A673 (cell line): Measurements from ENCODE around the gene CCDC78. TPM values are rescaled to one million over a fixed set of nuclear protein-coding genes. Genes with fewer than 3 reads are reported as not detected.

ENCODE experiments used
- BruUV-seq: library from RNA; stranded (reverse); fragments of 400-500 nt; replicated peaks from 2 replicates; lab custom pipeline; 2021; lab: Mats Ljungman, UMichigan
- CTCF ChIA-PET: fragments of 300-600 bp; sonication (Branson Sonifier 250); formaldehyde crosslinking; loops from one replicate; lab custom pipeline; 2022; ENCODE audit warnings: antibody characterized with exemption; lab: Charles Lee
- POLR2A ChIA-PET: fragments of 300-600 bp; sonication (Branson Sonifier 250); formaldehyde crosslinking; loops from one replicate; lab custom pipeline; 2022; ENCODE audit warnings: antibody characterized with exemption; ENCODE audit not compliant: low non-redundant PET; lab: Charles Lee
- DNase-seq: peaks from one replicate; pipeline ENCODE4 v3.0.0-alpha.2; 2015; ENCODE audit warnings: low spot score
- H3K27ac ChIP-seq: fragments of 200-600 bp; sonication (generic); 2 replicates; pipeline ENCODE4 v1.5.1; 2016; ENCODE audit warnings: mixed run types, low read depth, mild to moderate bottlenecking, mixed read lengths, antibody characterized with exemption, low read length; ENCODE audit not compliant: poor library complexity, severe bottlenecking
- H3K27me3 ChIP-seq: fragments of 200-600 bp; sonication (generic); replicated peaks from 2 replicates; pipeline ENCODE4 v1.6.1; 2017; ENCODE audit warnings: mixed run types, low read depth, mild to moderate bottlenecking, mixed read lengths, antibody characterized with exemption, low read length; ENCODE audit not compliant: insufficient read depth, poor library complexity
- H3K36me3 ChIP-seq: fragments of 200-600 bp; sonication (generic); 2 replicates; pipeline ENCODE4 v1.6.1; 2016; ENCODE audit warnings: mixed run types, mild to moderate bottlenecking, mixed read lengths, antibody characterized with exemption, low read length; ENCODE audit not compliant: insufficient read depth, poor library complexity, severe bottlenecking
- H3K4me1 ChIP-seq: fragments of 200-600 bp; sonication (generic); 2 replicates; pipeline ENCODE4 v1.6.1; 2017; ENCODE audit warnings: mixed run types, mild to moderate bottlenecking, mixed read lengths, antibody characterized with exemption, low read length; ENCODE audit not compliant: insufficient read depth, poor library complexity, severe bottlenecking
- H3K4me3 ChIP-seq: fragments of 200-600 bp; sonication (generic); 2 replicates; pipeline ENCODE4 v1.5.1; 2016; ENCODE audit warnings: low read depth, mixed run types, mild to moderate bottlenecking, mixed read lengths, low read length; ENCODE audit not compliant: poor library complexity, severe bottlenecking
- H3K9me3 ChIP-seq: fragments of 200-600 bp; sonication (generic); 2 replicates; pipeline ENCODE4 v1.6.1; 2016; ENCODE audit warnings: mixed run types, low read depth, mild to moderate bottlenecking, mixed read lengths, antibody characterized with exemption, low read length; ENCODE audit not compliant: poor library complexity, severe bottlenecking
- EZH2 ChIP-seq: fragments of 200-600 bp; sonication (generic); IDR thresholded peaks from 2 replicates; pipeline ENCODE4 v1.6.1; 2017; ENCODE audit warnings: borderline replicate concordance, low read depth, mild to moderate bottlenecking, mixed read lengths, antibody characterized with exemption, low read length; ENCODE audit not compliant: poor library complexity, severe bottlenecking
- intact Hi-C: fragments of 100-400 bp; cut with micrococcal nuclease; formaldehyde crosslinking; loops from one replicate; pipeline ENCODE4 v1.10.0; 2022; ENCODE audit not compliant: unreplicated experiment
- total RNA-seq: library from RNA; stranded (reverse); gene quantifications from 2 replicates; pipeline ENCODE4 v1.2.3, GENCODE V29; 2021
- TF ChIP-seq, protein P1 (sequence below): fragments of 300-800, 200-600 bp; sonication (generic); conservative IDR thresholded peaks from 2 replicates; pipeline ENCODE4 v1.5.1; 2017; ENCODE audit warnings: low read depth, mild to moderate bottlenecking, antibody characterized with exemption, low read length, moderate library complexity, mixed read lengths

The CCDC78 gene
- total RNA-seq, 1 experiment from 2014 or later: 0.28 TPM

DNA sequence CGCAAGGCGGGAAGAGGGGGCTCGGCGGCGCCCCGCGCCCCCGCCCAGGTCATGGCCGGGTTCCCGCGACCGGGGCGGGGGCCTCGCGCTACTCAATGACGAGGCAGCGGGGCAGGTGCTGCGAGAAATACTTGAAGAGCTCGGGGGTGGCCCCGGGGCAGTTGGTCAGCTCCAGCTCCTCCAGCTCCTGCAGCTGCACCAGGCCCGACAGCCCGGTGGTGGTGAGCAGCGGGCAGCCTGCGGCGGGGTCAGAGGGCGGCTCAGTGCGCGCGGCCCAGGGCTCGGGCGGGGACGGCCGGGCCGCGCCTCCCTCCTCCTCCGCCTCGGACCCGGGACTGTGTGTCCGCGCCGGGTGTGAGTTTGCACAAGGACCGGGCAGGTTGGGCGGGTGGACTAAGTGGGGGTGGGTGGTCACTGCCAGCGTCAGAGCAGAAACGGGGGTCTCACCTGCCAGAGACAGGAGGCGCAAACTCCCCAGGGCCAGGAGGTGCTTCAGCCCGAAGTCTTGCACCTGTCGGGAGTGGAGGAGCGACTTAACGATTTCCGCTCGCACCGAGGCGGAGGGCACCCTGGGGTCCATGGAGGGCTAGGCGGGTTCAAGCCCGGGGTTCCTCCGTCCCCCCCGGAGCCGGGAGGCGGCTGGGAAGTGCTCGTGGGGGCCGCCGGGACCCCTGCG lies 31.9 kb downstream of the CCDC78 start:
- ChIA-PET CTCF (interaction anchor here (1.4 kb wide), 1 partner anchor 18 kb away, joined by 3 read pairs; no protein-coding TSS in a partner anchor), POLR2A (no interaction called here)
- intact Hi-C loops: no loop called here
- Histone ChIP-seq H3K27ac (no peak overlapping the region), H3K4me1 (peaks cover 16% of the 10 kb centered on the region), H3K36me3 (no peaks in the 10 kb centered on the region), H3K27me3 (peaks cover 44% of the 10 kb centered on the region), H3K9me3 (no peaks in the 10 kb centered on the region), H3K4me3 (peak overlapping the region; percentile 35)
- DNase-seq: no peak
- TF ChIP-seq, protein P1, sequence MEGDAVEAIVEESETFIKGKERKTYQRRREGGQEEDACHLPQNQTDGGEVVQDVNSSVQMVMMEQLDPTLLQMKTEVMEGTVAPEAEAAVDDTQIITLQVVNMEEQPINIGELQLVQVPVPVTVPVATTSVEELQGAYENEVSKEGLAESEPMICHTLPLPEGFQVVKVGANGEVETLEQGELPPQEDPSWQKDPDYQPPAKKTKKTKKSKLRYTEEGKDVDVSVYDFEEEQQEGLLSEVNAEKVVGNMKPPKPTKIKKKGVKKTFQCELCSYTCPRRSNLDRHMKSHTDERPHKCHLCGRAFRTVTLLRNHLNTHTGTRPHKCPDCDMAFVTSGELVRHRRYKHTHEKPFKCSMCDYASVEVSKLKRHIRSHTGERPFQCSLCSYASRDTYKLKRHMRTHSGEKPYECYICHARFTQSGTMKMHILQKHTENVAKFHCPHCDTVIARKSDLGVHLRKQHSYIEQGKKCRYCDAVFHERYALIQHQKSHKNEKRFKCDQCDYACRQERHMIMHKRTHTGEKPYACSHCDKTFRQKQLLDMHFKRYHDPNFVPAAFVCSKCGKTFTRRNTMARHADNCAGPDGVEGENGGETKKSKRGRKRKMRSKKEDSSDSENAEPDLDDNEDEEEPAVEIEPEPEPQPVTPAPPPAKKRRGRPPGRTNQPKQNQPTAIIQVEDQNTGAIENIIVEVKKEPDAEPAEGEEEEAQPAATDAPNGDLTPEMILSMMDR: no peak
- peak; percentile 70 for TF ChIP-seq EZH2
- BruUV-seq: no TSS peak

DNA sequence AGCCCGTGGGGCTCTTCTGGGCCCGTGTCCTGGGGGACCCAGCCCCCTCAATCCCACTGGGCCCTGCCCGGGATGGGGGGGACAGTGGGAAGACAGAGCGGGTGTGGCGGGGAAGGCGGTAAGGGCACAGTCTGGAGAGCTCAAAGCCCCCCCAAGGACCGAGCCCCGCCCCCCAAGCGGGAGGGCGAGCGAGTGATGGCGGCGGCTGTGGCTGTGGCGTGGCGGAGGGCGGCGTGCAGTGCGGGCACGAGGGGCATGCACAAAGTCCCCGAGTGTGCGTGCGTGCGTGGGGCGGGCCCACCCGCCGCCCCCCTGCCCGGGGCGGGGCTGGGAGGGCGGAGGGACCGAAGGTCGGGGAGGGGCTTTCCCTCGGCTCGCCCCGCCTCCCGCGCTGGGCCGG lies 32.5 kb downstream of the CCDC78 start:
- CTCF ChIA-PET: interaction anchor here (1.4 kb wide), 1 partner anchor 19 kb away, joined by 3 read pairs; no protein-coding TSS in a partner anchor
- H3K27ac ChIP-seq: no peak overlapping the region
- intact Hi-C loops: no loop called here
- H3K4me1 ChIP-seq: peaks cover 22% of the 10 kb centered on the region
- TF ChIP-seq EZH2: no peak
- TF ChIP-seq, protein P1: no peak
- DNase-seq: peak; percentile 63
- H3K36me3 ChIP-seq: no peaks in the 10 kb centered on the region
- H3K4me3 ChIP-seq: peak overlapping the region; percentile 35
- POLR2A ChIA-PET: no interaction called here
- H3K27me3 ChIP-seq: peaks cover 40% of the 10 kb centered on the region
- no peaks in the 10 kb centered on the region for H3K9me3 ChIP-seq
- no TSS peak for BruUV-seq

DNA sequence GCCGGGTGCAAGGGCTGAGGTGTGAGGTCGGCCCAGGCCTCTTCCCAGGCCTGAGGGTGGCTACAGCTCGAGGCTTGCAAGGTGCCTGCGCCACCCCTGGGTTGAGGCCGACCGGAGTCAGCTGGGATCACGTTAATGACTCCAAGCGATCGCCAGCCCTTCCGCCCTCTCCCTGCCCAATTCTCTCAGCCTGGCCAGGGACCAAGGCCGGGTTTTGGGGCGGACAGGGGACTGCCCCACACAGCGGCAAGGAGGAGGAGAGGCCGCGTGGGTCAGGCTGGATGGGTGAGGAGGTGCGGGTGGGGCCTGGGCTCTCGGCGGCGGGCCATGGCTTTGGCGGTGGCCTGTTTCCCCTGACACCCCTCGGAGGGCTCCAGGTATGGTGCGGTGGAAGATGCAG lies 32.9 kb downstream of the CCDC78 start:
- H3K27me3 ChIP-seq: peaks cover 38% of the 10 kb centered on the region

More for the DNA sequence above, 32.9 kb downstream of the CCDC78 start:
- intact Hi-C loops: no loop called here
- no peak overlapping the region for H3K27ac ChIP-seq
- peaks cover 22% of the 10 kb centered on the region for H3K4me1 ChIP-seq
- POLR2A ChIA-PET: no interaction called here
- TF ChIP-seq, protein P1: no peak
- no peak for TF ChIP-seq EZH2
- H3K4me3 ChIP-seq: no peak overlapping the region
- CTCF ChIA-PET: interaction anchor here (1.4 kb wide), 1 partner anchor 19 kb away, joined by 3 read pairs; no protein-coding TSS in a partner anchor
- DNase-seq: no peak
- BruUV-seq: no TSS peak
- H3K36me3 ChIP-seq: no peaks in the 10 kb centered on the region
- no peaks in the 10 kb centered on the region for H3K9me3 ChIP-seq
